ENCODE measurements around the gene DMBT1. TPM values are rescaled to one million over a fixed set of nuclear protein-coding genes. Genes with fewer than 3 reads are reported as not detected.

The DMBT1 gene
- total RNA-seq, 4 donors from 2014 or later, result 0.06 to 0.28 TPM; not detected in 2

DNA sequence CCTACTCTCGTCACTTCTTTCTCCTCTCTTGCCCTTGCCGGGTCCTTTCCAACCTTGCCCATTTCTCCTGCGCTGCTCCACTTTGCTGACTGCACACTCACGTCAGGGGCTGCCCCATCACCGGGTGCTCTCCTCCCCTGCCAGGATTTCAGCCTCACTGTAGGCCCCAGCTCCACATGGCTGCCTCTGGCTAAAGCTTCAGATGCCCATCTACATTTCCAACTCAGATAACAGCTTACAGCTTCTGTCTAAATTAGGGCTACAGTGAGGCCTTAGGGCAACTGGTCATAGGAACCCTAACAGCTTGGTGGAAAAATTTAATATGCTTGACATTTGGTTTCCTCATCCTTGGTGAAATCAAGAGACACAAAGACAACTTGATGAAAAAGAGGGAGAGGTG is 113.2 kb downstream of the DMBT1 start:
- DNase-seq (ENCODE audit: low spot score) (no peak), ATAC-seq (ENCODE audit: low FRiP score) (no peak)
- TF ChIP-seq, protein P1, sequence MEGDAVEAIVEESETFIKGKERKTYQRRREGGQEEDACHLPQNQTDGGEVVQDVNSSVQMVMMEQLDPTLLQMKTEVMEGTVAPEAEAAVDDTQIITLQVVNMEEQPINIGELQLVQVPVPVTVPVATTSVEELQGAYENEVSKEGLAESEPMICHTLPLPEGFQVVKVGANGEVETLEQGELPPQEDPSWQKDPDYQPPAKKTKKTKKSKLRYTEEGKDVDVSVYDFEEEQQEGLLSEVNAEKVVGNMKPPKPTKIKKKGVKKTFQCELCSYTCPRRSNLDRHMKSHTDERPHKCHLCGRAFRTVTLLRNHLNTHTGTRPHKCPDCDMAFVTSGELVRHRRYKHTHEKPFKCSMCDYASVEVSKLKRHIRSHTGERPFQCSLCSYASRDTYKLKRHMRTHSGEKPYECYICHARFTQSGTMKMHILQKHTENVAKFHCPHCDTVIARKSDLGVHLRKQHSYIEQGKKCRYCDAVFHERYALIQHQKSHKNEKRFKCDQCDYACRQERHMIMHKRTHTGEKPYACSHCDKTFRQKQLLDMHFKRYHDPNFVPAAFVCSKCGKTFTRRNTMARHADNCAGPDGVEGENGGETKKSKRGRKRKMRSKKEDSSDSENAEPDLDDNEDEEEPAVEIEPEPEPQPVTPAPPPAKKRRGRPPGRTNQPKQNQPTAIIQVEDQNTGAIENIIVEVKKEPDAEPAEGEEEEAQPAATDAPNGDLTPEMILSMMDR (IDR thresholded peaks at IDR 0.05), result no peak

DNA sequence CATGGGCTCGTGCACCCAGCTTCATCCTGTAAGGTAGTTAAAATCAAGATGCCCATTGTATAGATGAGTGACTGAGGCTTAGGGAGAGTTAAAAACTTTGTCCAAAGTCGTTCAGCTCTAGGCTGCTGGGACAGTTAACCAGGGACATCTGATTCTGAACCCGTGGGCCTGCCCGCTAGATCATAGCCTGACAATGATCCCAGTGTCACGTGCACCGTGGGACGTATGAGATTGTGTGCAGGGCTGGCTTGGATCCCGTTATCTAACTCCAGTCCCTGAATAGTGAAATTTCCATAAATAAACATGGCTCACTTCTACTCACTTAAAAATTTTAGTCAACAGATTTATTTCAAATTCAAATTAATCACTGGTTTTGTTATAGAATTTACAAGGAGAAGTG is 114.2 kb downstream of the DMBT1 start:
- ATAC-seq (ENCODE audit: low FRiP score), result no peak
- no peak for DNase-seq (ENCODE audit: low spot score)
- TF ChIP-seq, protein P1 (IDR thresholded peaks at IDR 0.05), result no peak

DNA sequence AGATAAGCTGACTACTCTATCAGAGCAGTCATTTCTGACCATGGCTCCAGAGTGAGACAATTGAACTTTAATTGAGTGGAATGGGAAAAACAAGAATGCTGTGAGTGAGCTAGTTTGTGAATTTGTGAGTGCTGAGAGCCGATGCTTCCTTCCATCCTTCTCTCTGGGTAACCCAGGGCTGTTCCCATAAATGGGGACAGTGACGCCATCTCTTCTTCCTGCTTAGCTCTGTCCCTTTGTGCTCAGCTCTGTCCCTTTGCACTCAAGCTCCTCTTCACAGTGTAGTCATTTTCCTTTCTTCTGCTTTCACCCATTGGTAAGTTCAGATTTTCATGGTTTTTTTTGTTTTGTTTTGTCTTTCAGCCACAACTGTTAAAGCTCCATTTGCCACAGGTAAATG is 114.7 kb downstream of the DMBT1 start:
- DNase-seq (ENCODE audit: low spot score) (no peak), ATAC-seq (ENCODE audit: low FRiP score) (no peak)
- TF ChIP-seq, protein P1 (IDR thresholded peaks at IDR 0.05), result no peak

DNA sequence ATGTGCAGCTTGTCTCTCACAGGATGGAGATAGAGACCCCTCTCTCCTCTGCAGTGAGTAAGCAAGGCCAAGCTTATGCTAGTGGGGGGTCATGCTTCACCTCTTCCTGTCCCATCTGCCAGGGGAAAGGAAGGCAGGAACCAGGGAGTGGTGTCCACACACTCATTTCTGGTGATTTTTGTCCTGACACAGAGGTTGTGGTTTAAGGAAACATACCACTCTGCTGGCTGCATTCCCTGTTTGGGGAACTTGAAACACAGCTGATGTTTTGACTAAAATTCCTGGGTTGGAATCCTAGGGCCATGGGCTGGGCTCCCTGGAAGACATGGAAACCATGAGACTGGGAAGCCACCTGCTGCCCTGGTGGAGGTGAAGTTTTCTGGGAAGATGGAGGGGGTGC is 117.7 kb downstream of the DMBT1 start:
- ATAC-seq (ENCODE audit: low FRiP score) (no peak), DNase-seq (ENCODE audit: low spot score) (no peak)
- TF ChIP-seq, protein P1 (IDR thresholded peaks at IDR 0.05), result no peak

DNA sequence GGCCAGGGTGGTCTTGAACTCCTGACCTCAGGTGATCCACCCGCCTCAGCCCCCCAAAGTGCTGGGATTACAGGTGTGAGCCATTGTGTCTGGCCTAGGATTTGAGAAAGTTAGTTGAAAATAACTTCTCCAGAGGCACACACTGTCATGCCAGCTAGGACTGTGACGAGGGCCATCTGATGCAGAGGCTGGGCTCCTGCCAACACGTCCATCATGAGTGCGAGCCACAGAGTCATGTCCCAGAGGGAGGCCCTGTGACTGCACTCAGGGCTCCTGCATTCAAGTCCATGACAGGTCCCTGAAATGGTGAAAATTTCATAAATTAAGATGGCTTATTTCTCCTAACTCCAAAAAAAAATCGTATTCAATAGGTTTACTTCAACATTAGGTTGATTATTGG is 122.0 kb downstream of the DMBT1 start:
- TF ChIP-seq, protein P1 (IDR thresholded peaks at IDR 0.05), result no peak
- ATAC-seq (ENCODE audit: low FRiP score) (no peak), DNase-seq (ENCODE audit: low spot score) (no peak)

DNA sequence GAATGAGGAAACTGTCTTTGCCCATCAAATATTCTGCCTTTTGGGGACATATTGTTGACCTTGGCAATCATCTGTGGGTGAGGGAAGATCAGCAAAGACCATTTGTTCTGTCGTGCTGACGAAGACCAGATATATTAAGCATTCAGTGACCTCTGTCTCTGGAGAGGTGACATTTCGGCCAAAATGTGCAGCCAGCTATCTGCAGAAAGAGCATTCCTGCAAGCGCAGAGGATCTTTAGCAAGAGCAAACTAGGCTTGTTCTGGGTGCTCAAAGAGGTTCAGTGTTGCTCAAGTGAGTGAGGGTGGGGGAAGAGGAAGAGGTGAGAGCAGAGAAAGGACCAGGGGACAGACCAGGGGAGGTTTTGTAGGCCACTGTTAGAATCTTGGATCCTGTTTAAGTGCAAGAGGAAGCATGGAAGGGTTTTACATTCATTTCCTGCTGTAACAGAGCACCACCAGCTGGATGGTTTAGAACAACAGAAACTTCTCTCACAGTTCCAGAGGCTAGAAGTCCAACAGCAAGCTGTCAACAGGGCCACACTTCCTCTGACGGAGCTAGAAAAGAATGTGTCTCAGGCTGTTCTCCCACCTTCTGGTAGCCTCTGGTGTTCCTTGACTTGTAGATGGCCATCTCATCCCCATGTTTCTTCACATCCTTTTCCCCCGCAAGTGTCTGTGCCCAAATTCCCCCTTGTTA is 127.9 kb downstream of the DMBT1 start:
- ATAC-seq (ENCODE audit: low FRiP score) (no peak), DNase-seq (ENCODE audit: low spot score) (no peak)
- TF ChIP-seq, protein P1 (IDR thresholded peaks at IDR 0.05), result no peak

DNA sequence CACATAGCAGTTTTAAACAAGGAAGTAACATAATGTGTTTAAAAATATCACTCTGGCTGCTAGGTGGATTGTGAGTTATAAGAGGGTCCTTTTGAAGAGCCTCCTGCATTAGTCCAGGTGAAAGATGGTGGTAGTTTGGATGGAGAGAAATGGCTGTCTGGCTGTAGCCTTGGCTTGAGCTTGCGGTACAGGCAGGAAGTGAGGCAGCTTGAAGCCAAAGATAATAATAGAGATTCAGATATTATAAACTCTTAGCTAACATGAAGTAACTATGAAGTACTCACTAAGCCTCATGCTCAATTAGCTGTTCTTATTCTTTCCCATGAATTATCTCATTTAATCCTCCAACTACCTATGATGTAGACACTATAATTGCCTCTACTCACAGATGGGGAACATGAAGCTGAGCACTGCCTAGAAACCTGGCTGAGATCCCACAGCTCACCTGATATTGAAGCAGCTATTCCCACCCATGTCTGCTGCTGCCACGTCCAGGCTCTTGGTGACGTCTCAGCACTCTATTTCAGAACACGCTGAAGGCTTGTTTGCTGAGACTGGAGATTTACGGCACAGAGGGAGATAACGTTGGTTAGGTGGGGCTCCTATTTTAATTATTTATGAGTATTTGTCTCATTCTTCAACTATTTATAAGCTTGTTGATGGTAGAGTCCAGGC is 128.7 kb downstream of the DMBT1 start:
- TF ChIP-seq, protein P1 (IDR thresholded peaks at IDR 0.05), result no peak
- ATAC-seq (ENCODE audit: low FRiP score), result no peak
- no peak for DNase-seq (ENCODE audit: low spot score)

All from omental fat pad (tissue), 4 donors.